NCI-H226 (cell line): ENCODE data around the gene BICD1.

ENCODE experiments used
- DNase-seq: peaks from one replicate; pipeline ENCODE4 v3.0.0-alpha.2; 2015

The BICD1 gene

GRCh38 chr12:32360956-32361355 lies 254.3 kb downstream of the BICD1 start:
- DNase-seq: no peak

- DNase-seq: no peak
Observed at GRCh38 chr12:32362892-32363291, 256.2 kb downstream of the BICD1 start.

- DNase-seq: peak; percentile 58
Observed at GRCh38 chr12:32365473-32366064, 258.9 kb downstream of the BICD1 start.

- no peak for DNase-seq
Observed at GRCh38 chr12:32366714-32367113, 260.1 kb downstream of the BICD1 start.

GRCh38 chr12:32367381-32367780 lies 260.7 kb downstream of the BICD1 start:
- no peak for DNase-seq

- no peak for DNase-seq
Observed at GRCh38 chr12:32369202-32369601, 262.6 kb downstream of the BICD1 start.

- no peak for DNase-seq
Observed at GRCh38 chr12:32377344-32378055, 270.9 kb downstream of the BICD1 start.

GRCh38 chr12:32379213-32379612 lies 272.6 kb downstream of the BICD1 start:
- no peak for DNase-seq

GRCh38 chr12:32379667-32380066 lies 273.0 kb downstream of the BICD1 start:
- DNase-seq: no peak

- DNase-seq: no peak
Observed at GRCh38 chr12:32382226-32382625, 275.6 kb downstream of the BICD1 start.

- peak; percentile 4 for DNase-seq
Observed at GRCh38 chr12:32390572-32391219, 284.0 kb downstream of the BICD1 start.

GRCh38 chr12:32395026-32395425 lies 288.4 kb downstream of the BICD1 start:
- no peak for DNase-seq

GRCh38 chr12:32397696-32398095 lies 291.0 kb downstream of the BICD1 start:
- DNase-seq: no peak

- no peak for DNase-seq
Observed at GRCh38 chr12:32398181-32398580, 291.5 kb downstream of the BICD1 start.

- DNase-seq: no peak
Observed at GRCh38 chr12:32398816-32399369, 292.2 kb downstream of the BICD1 start.

- DNase-seq: peak; percentile 92
Observed at GRCh38 chr12:32399370-32400113, 292.9 kb downstream of the BICD1 start, which contains the start of gene FGD4. TSS of gene FGD4 (plus strand) at chr12:32399558.

- DNase-seq: no peak
Observed at GRCh38 chr12:32400114-32400672, 293.5 kb downstream of the BICD1 start.

- DNase-seq: no peak
Observed at GRCh38 chr12:32400866-32401265, 294.2 kb downstream of the BICD1 start.

GRCh38 chr12:32402170-32402569 lies 295.5 kb downstream of the BICD1 start:
- DNase-seq: no peak

- no peak for DNase-seq
Observed at GRCh38 chr12:32402946-32403345, 296.3 kb downstream of the BICD1 start.

- DNase-seq: no peak
Observed at GRCh38 chr12:32407795-32408194, 301.1 kb downstream of the BICD1 start.

GRCh38 chr12:32413412-32413811 lies 306.8 kb downstream of the BICD1 start:
- DNase-seq: no peak

- no peak for DNase-seq
Observed at GRCh38 chr12:32418221-32418620, 311.6 kb downstream of the BICD1 start.
